ENCODE data around the gene CASP2.
"Not testable (repeated sequence)": the region's sequence is repeated elsewhere in the genome, so short reads cannot be mapped to it uniquely, and the experiment has no call there.

The CASP2 gene

DNA sequence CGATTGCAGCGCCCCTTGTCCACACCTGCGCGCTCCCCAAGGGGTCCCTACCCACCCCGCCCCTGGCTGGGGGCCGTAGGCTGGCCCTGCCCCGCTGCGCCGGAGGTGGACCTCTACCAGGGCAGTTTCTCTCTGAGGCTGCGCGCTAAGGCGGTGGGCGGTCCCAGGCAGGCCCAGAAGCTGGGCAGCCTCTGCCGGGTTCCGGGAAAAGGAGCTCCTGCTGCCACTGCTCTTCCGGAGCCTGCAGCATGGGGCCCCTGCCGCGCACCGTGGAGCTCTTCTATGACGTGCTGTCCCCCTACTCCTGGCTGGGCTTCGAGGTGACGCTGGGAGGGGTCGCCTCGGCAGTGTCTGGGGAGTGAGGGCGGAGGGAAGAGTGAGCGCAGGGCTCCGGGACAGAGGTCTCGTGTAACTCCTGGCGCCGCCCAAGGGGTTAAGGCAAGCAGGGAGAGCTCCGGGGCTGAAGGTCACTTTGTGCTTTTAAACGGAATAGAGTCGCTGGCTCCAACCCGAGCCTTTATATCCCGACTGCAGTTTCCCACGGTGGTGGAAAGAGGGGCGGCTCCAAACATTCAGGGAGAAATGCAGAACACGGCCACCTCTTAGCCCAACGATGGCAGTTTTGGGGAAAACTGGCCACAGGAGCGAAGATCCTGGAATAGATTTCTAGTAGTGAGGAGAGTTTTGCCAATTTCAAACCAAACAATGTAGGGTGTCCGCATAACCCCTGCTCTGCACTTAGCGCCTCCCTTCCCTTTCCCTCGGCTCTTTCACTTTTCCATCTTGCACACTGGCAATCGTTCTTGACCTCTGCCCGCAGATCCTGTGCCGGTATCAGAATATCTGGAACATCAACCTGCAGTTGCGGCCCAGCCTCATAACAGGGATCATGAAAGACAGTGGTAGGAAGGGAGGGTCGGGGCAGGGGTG, 24.6 kb upstream of the CASP2 start, which contains the start of gene GSTK1:
TSS of gene GSTK1 (plus strand) at position 176 of the 930 bp plus-strand sequence. CDS start at position 249, 73 bp downstream.
- peak; percentile 65 to 79 for DNase-seq (ENCODE audit: extremely low read depth in 1 of 2, low read depth in 1 of 2)

GRCh38 chr7:143264196-143264568, 24.0 kb upstream of the CASP2 start:
- not testable (repeated sequence) for DNase-seq (ENCODE audit: extremely low read depth in 1 of 2, low read depth in 1 of 2)

DNA sequence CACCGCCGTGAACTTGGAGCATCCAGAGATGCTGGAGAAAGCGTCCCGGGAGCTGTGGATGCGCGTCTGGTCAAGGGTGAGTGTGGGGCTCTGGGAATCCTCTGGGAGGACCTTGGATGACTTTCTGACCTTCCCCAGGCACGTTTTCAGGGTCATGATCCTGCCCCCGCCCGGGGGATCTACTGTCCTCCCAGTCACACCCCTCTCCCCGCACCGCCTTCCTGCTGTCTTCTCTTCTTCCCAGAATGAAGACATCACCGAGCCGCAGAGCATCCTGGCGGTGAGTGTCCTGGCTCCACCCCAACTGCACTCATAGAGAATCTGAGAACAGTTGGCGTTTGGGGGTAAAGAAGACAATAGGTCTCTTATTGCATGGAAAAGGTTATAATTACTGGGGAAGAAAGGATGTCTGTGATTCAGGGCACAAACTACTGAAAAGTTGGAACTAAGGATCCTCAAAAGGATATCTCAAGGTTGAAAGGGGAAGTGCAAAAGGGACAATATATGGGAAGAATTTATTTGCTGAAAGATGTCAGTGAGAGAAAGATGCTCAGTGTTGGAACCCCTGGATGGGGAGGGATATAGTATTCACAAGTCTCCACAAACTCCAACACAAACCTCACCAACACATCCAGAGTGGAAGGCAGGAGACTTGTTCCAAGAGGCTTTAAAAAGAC, 23.0 kb upstream of the CASP2 start:
- DNase-seq (ENCODE audit: extremely low read depth in 1 of 2, low read depth in 1 of 2), result no peak

DNA sequence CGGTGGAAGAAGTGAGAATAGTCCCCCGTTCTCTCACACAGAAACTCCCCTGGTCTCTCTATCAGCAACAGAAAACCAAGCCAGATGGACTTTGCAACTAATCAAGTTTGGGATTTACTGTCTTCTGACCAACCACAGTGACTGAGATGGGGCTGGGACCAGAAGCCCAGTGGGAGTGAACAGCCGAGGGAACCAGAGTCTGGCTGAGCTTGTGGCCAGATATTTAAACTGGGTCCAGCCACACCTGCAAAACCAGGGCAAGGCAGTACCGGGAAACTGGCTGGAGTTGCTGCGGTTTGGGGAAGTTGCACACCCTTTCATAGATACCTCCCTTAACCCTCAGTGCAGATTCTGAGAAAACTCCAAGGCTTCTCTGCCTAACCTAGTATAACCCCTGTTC, 18.9 kb upstream of the CASP2 start:
- no peak for DNase-seq (ENCODE audit: extremely low read depth in 1 of 2, low read depth in 1 of 2)

DNA sequence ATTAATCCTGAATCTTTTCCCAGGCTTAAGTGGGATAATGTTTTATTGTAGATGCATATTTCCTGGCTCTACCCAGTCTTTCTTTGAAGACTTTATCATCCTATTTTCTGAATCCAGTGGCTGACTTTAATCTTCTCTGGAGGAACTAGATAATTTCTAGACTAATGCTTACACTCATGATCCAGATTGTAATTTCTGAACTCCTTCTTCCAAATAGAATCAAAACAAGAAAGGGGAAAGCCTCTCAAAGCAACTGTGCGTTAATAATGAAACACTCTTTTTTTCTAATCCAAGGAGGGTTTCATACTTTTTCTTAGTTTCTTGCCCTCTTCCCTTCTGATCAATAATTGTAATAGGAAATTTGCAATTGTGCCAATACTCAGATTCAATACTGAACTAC, 16.9 kb upstream of the CASP2 start:
- no peak for DNase-seq (ENCODE audit: extremely low read depth in 1 of 2, low read depth in 1 of 2)

GRCh38 chr7:143272871-143273270, 15.3 kb upstream of the CASP2 start:
- no peak for DNase-seq (ENCODE audit: extremely low read depth in 1 of 2, low read depth in 1 of 2)

DNA sequence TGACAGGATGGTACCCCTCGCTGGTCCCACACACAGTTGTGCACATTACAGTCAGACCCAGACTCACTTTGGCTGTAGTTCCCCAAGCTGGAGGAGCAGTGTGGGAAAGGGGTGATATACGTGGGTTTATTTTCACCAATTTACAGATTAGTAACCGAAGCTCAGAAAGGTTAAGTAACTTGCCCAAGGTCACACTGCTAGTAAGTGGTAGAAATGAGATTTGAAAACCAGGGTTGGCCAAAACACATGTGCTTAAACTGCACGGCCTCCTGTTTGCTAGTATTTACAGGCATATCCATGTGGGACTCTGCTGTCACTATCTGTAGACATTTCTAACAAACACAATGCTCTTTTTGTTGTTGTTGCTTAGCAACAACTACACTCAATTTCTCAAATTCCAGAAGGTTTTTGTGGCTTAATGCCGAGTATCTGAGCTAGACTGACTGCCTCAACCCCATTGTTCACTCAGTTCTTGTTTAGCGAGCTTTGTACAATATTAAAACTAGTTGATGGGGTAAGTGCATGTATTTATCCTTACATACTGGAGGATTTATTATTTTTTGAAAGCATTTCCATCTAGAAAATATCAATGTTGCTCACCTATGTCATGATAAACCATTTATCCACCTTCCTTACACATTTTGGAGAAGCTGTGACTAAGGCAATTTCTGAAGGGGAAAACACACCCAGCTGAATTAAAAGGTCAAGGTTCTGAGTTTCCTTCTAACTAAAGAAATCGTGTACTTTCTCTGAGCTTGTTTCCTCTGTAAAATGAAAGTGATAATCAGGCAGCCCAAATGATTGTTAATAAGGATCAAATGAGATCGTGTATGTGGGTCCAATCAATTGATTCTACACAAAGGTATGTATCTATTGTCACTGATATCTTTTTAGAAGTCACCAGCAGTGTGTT, 8.7 kb upstream of the CASP2 start:
- no peak for DNase-seq (ENCODE audit: extremely low read depth in 1 of 2, low read depth in 1 of 2)

DNA sequence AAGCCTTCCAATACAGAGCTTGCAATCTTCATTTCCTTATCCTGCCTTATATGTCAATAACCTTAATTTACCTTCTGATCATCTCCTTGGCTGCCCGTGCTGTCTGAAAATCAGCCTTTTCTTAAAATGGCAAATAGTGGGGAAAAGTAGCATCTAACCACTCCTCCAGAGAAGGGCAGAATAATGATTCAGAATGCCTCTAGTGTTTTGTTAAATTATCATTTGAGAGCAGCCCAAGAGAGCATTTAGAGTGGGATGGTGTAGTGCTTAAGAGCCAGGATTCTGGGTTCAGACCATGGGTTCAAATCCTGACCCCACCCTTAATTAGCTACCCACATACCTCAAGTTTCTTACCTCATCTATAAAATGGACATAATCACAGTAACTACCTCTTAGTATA, 8.0 kb upstream of the CASP2 start:
- DNase-seq (ENCODE audit: extremely low read depth in 1 of 2, low read depth in 1 of 2), result no peak

GRCh38 chr7:143280566-143280965, 7.6 kb upstream of the CASP2 start:
- no peak for DNase-seq (ENCODE audit: extremely low read depth in 1 of 2, low read depth in 1 of 2)

- no peak for DNase-seq (ENCODE audit: extremely low read depth in 1 of 2, low read depth in 1 of 2)
These were observed 6.6 kb upstream of the CASP2 start for GRCh38 chr7:143281529-143281928.

- DNase-seq (ENCODE audit: extremely low read depth in 1 of 2, low read depth in 1 of 2), result no peak
These were observed 6.0 kb upstream of the CASP2 start for GRCh38 chr7:143282124-143282523.

- no peak for DNase-seq (ENCODE audit: extremely low read depth in 1 of 2, low read depth in 1 of 2)
These were observed 4.8 kb upstream of the CASP2 start for GRCh38 chr7:143283381-143283780.

DNA sequence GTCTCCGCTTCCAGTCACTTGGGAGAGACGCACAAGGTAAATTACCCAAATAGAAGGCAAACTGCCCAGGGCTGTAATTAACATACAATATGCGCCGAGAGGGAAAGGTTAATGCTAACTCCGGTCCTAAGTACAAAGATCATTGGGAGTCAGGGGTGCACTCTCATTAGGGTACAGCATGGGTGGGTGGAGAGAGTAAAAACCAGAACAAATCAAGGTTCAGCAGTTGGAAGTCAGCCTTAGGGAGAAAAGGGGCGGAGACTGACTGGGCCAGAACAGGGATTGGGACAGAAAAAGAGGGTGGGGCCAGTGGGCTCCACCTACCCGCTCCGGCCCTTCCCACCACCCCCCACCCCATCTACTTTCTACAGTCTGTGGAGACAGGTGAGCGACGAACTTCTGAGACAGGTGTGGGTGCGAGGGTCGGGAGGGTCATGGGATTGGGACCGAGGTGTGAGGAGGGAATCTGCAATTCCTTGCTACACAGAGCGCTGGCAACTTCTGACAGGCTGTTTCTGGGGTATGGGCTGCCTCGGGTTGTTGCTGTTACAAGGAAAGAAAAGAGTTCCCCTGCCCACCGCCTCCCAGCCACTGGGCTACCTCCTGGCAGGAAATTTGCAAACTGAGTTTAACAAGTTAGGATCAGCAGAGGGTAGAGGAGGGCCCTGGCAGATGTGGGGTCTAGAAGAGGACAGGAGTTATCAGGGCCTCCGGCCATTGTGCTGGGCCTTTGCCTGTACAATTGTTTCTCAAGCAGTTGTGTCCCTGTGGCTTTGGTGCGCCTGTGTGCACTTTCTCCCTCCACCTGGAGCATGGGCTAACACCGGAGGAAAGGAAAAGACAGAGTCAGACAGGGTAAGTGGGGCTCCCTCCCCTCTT, 3.3 kb upstream of the CASP2 start, which contains the start of gene TMEM139:
TSS of gene TMEM139 (plus strand) at position 368 of the 879 bp plus-strand sequence. CDS start 1,000 bp downstream, outside the sequence.
- no peak for DNase-seq (ENCODE audit: extremely low read depth in 1 of 2, low read depth in 1 of 2)

- DNase-seq (ENCODE audit: extremely low read depth in 1 of 2, low read depth in 1 of 2), result no peak
These were observed 2.7 kb upstream of the CASP2 start for GRCh38 chr7:143285470-143285778.

- no peak for DNase-seq (ENCODE audit: extremely low read depth in 1 of 2, low read depth in 1 of 2)
These were observed 2.2 kb upstream of the CASP2 start for GRCh38 chr7:143285806-143286521.

- no peak for DNase-seq (ENCODE audit: extremely low read depth in 1 of 2, low read depth in 1 of 2)
These were observed 1.6 kb upstream of the CASP2 start for GRCh38 chr7:143286522-143286890.

DNA sequence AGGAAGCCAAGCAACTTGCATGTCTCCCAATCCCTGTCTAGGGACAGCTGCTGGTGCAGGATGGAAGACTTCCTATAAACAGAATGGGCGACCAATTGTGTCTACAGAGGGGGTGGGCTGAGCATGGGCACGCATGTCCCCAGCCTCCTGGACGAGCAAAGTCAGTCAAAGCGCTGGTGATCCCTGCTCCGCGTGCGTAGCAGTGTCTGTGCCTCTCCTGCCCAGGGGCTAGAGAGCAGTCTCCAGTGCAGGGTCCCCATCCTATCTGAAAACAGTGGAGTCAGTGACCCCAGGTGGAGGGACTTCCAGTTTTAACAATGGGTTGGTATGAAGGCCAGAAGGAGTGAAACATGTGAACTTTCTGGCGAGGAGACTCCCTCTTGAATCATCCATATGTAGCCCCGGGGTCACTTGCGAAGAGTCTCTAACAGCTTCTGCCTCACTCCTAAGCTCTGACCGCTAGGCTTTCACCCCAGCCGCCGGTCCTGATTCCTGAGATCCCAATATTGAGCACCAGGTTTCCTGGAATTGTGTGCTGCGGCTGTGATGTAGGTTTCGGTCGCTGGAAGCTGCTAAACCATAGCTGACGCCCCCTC, 714 bp upstream of the CASP2 start:
- no peak for DNase-seq (ENCODE audit: extremely low read depth in 1 of 2, low read depth in 1 of 2)

DNA sequence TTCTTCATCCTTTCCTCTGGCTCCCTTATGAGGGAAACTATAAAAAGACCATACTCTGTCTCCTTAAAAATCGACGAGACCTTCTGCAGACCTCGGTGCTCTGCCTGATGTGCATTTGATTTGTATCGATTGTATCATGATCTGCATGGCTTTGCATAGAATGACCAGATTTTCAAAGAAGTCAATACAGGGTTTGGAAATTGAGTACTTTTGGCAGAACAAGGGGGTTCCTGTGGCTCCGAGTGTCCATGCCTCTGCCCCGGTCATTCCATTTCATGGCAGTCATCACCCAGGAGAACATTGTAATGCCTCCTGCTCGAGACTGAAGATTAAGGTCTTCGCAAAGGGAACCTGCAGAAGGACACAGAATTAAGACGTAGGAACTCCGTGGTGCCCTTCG, 685 bp downstream of the CASP2 start:
- DNase-seq (ENCODE audit: extremely low read depth in 1 of 2, low read depth in 1 of 2), result no peak

DNA sequence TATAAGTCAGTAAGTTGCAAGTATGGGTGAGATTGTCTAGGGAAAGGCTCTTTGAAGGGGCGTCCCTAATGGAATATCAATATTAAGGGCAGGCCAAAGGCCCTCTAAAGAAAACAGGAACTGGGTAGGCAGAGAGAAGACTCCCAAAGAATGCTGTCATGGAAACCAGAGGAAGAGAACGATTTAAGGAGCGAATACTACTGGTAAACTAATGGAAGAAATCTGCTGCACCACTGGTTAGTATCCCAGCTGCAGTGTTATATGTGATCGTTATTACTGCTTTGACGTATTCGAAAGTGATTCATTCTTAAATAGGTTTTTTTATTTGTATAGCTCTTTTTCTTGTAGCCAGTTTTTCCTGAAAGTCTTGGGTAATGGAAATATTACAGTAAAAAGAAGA, 1.3 kb downstream of the CASP2 start:
- DNase-seq (ENCODE audit: extremely low read depth in 1 of 2, low read depth in 1 of 2), result no peak

Measured in stimulated activated CD8-positive, alpha-beta memory T cell treated with anti-CD3 and anti-CD28 coated beads, Interleukin-7, amount 100 ng/mL, for 48 hours (primary cell).